ENCODE data around the gene PRSS1.
A peak's percentile ranks its signal among the peaks of the same experiment; 100 is the strongest.

Gene PRSS1

DNA sequence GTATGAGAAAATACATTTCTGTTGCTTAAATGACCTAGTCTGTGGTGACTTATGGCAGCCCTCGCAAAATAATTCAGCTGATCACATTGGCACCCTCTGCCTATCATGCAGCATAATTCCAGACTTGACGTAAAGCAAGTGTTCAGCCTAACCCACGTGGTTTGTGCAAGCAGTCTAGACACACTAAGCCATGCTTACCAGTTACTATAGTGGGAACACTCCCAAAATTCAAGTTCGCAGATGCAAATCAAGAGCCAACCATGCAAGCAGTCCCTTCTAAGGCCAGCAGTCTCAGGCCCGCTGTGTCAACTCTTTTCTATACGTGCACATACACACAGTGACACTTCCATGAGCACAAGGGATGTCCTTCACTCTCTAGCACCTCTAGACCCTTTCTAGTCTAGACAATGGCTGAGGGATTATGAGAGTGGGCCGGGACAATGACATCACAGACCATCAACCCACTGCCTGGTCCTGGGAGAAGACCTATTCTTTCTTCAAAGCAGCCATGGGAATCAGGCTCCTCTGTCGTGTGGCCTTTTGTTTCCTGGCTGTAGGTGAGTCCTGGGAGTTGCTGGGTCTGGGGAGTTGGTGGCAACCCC lies 29.0 kb upstream of the PRSS1 start:
- H3K9me3 ChIP-seq (ENCODE audit: control extremely low read depth in 1 of 5, control insufficient read depth in 4 of 5, insufficient read depth in 2 of 5, low read depth in 1 of 5, low read length in 4 of 5): no peaks in the 10 kb centered on the region
- H3K4me3 ChIP-seq (ENCODE audit: control insufficient read depth in 1 of 7, extremely low read depth in 1 of 7, insufficient read depth in 4 of 7, low read depth in 2 of 7, low read length in 6 of 7): peak overlapping the region in 3 of 7 experiments; percentile 17 to 55 (median 46)
- POLR2A ChIA-PET: no interaction called here
- 94% methylated on average over 6 of the region's 8 CpGs for WGBS (ENCODE audit: insufficient coverage)
- peaks cover 0 to 2% (median 0%) of the 10 kb centered on the region in 4 experiments for H3K36me3 ChIP-seq (ENCODE audit: control insufficient read depth in 4 of 4, insufficient read depth in 4 of 4, low read length in 3 of 4)
- CTCF ChIA-PET: interaction anchor here (0.6 to 1.7 kb wide), 6 partner anchors 11 to 91 kb away, joined by 3 to 4 read pairs (median 4); no protein-coding TSS in a partner anchor
- H3K4me1 ChIP-seq (ENCODE audit: control extremely low read depth in 1 of 4, control insufficient read depth in 4 of 4, insufficient read depth in 4 of 4, low read length in 3 of 4): peaks cover 51 to 84% (median 65%) of the 10 kb centered on the region in 4 experiments
- H3K27ac ChIP-seq (ENCODE audit: insufficient read depth in 1 of 2, low read depth in 1 of 2, low read length in 2 of 2, poor library complexity in 1 of 2, severe bottlenecking in 2 of 2): peak overlapping the region; percentile 59 to 75
- DNase-seq: peak in 1 of 3 donors; percentile 33
- H3K27me3 ChIP-seq (replicated peaks in 2 of 5; ENCODE audit: control insufficient read depth in 4 of 5, insufficient read depth in 5 of 5, low read length in 4 of 5): no peaks in the 10 kb centered on the region

DNA sequence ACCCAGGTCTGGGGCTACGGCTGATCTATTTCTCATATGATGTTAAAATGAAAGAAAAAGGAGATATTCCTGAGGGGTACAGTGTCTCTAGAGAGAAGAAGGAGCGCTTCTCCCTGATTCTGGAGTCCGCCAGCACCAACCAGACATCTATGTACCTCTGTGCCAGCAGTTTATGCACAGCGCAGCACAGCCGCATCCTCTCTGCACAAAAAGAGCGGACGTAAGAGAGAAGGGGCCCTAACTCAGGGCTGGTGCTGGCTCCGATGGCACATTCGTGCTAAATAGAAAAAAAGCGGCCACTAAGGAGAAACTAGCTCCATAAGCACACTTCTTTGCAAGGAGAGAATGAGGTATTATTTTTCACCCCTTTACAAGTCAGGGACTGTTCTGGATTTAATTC lies 28.3 kb upstream of the PRSS1 start:
- DNase-seq: peak in 1 of 3 donors; percentile 94
- H3K4me1 ChIP-seq (ENCODE audit: control extremely low read depth in 1 of 4, control insufficient read depth in 4 of 4, insufficient read depth in 4 of 4, low read length in 3 of 4): peaks cover 44 to 76% (median 58%) of the 10 kb centered on the region in 4 experiments
- H3K9me3 ChIP-seq (ENCODE audit: control extremely low read depth in 1 of 5, control insufficient read depth in 4 of 5, insufficient read depth in 2 of 5, low read depth in 1 of 5, low read length in 4 of 5): no peaks in the 10 kb centered on the region
- POLR2A ChIA-PET: no interaction called here
- CTCF ChIA-PET: interaction anchor here (1.2 to 1.7 kb wide), 5 partner anchors 10 to 90 kb away, joined by 3 to 4 read pairs (median 4); no protein-coding TSS in a partner anchor
- H3K36me3 ChIP-seq (ENCODE audit: control insufficient read depth in 4 of 4, insufficient read depth in 4 of 4, low read length in 3 of 4): peaks cover 0 to 2% (median 0%) of the 10 kb centered on the region in 4 experiments
- H3K27me3 ChIP-seq (replicated peaks in 2 of 5; ENCODE audit: control insufficient read depth in 4 of 5, insufficient read depth in 5 of 5, low read length in 4 of 5): no peaks in the 10 kb centered on the region
- 0% methylated on average over 5 of the region's 10 CpGs for WGBS (ENCODE audit: insufficient coverage)
- H3K27ac ChIP-seq (ENCODE audit: insufficient read depth in 1 of 2, low read depth in 1 of 2, low read length in 2 of 2, poor library complexity in 1 of 2, severe bottlenecking in 2 of 2): peak overlapping the region; percentile 59 to 75
- peak overlapping the region in 5 of 7 experiments; percentile 17 to 55 (median 39) for H3K4me3 ChIP-seq (ENCODE audit: control insufficient read depth in 1 of 7, extremely low read depth in 1 of 7, insufficient read depth in 4 of 7, low read depth in 2 of 7, low read length in 6 of 7)

DNA sequence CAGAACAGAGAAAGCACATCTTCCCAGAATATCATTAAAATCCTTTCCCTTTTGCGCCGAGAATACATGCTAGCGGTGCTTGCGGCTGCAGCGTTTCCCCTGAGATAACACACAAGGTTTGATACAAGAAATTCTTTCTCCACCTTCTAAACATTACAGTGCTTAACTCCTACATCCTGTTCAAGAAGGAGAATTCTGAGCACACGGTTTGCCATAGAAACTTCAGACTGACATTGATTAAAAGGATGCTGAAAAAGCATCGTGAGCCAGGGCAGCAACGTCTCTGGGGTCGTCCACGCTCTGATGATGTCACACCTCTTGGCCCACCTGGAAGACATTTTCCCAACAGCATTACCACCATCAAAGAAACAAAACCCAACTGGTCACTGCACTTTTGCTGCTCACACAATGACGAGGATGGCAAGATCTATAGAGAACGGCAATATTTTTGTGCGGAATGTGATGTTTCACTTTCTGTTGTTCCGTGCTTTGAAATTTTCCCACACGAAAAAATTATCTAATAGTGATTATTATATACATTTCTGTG lies 27.0 kb upstream of the PRSS1 start:
- no peaks in the 10 kb centered on the region for H3K27me3 ChIP-seq (replicated peaks in 2 of 5; ENCODE audit: control insufficient read depth in 4 of 5, insufficient read depth in 5 of 5, low read length in 4 of 5)
- no peaks in the 10 kb centered on the region for H3K9me3 ChIP-seq (ENCODE audit: control extremely low read depth in 1 of 5, control insufficient read depth in 4 of 5, insufficient read depth in 2 of 5, low read depth in 1 of 5, low read length in 4 of 5)
- ChIA-PET POLR2A (no interaction called here), CTCF (interaction anchor here (1.0 to 5.1 kb wide), 3 partner anchors 9 to 85 kb away, joined by 3 to 25 read pairs (median 4); no protein-coding TSS in a partner anchor)
- DNase-seq: peak in 1 of 3 donors; percentile 46
- WGBS (ENCODE audit: insufficient coverage): 42% methylated on average over 8 of the region's 15 CpGs
- H3K27ac ChIP-seq (ENCODE audit: insufficient read depth in 1 of 2, low read depth in 1 of 2, low read length in 2 of 2, poor library complexity in 1 of 2, severe bottlenecking in 2 of 2): peak overlapping the region; percentile 36 to 75
- H3K36me3 ChIP-seq (ENCODE audit: control insufficient read depth in 4 of 4, insufficient read depth in 4 of 4, low read length in 3 of 4): peaks cover 0 to 2% (median 0%) of the 10 kb centered on the region in 4 experiments
- peaks cover 31 to 67% (median 46%) of the 10 kb centered on the region in 4 experiments for H3K4me1 ChIP-seq (ENCODE audit: control extremely low read depth in 1 of 4, control insufficient read depth in 4 of 4, insufficient read depth in 4 of 4, low read length in 3 of 4)
- peak overlapping the region in 4 of 7 experiments; percentile 2 to 55 (median 52) for H3K4me3 ChIP-seq (ENCODE audit: control insufficient read depth in 1 of 7, extremely low read depth in 1 of 7, insufficient read depth in 4 of 7, low read depth in 2 of 7, low read length in 6 of 7)

DNA sequence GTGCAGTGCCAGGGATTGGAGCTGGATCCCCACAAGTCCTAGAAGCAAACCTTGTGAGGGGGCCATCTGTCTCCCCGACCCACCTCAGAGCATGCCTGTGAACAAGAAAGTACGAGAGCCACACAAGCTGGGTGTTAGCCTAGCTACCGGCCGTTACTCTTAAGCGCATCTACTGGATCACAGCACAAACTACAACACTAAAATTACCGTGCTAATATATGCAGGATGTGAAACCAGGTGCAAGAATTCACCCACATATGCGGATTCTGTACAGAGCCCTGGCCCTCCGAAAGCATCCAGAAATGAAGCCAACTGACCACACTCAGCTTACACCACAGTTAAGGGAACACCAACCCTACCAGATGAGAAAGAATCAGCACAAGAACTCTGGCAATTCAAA lies 16.0 kb upstream of the PRSS1 start:
- Histone ChIP-seq H3K36me3 (ENCODE audit: control insufficient read depth in 4 of 4, insufficient read depth in 4 of 4, low read length in 3 of 4) (no peaks in the 10 kb centered on the region), H3K4me3 (ENCODE audit: control insufficient read depth in 1 of 7, extremely low read depth in 1 of 7, insufficient read depth in 4 of 7, low read depth in 2 of 7, low read length in 6 of 7) (no peak overlapping the region), H3K4me1 (ENCODE audit: control extremely low read depth in 1 of 4, control insufficient read depth in 4 of 4, insufficient read depth in 4 of 4, low read length in 3 of 4) (no peaks in the 10 kb centered on the region), H3K9me3 (ENCODE audit: control extremely low read depth in 1 of 5, control insufficient read depth in 4 of 5, insufficient read depth in 2 of 5, low read depth in 1 of 5, low read length in 4 of 5) (peaks cover 3 to 8% (median 5%) of the 10 kb centered on the region in 5 experiments), H3K27me3 (replicated peaks in 2 of 5; ENCODE audit: control insufficient read depth in 4 of 5, insufficient read depth in 5 of 5, low read length in 4 of 5) (no peaks in the 10 kb centered on the region), H3K27ac (ENCODE audit: insufficient read depth in 1 of 2, low read depth in 1 of 2, low read length in 2 of 2, poor library complexity in 1 of 2, severe bottlenecking in 2 of 2) (no peak overlapping the region)
- CTCF ChIA-PET: interaction anchor here (1.0 to 1.3 kb wide), 2 partner anchors 49 to 79 kb away, joined by 3 to 5 read pairs; no protein-coding TSS in a partner anchor
- POLR2A ChIA-PET: interaction anchor here (1.0 kb wide), 1 partner anchor 12 kb away, joined by 3 read pairs; no protein-coding TSS in a partner anchor
- no peak for DNase-seq
- WGBS (ENCODE audit: insufficient coverage): 93% methylated on average over 3 of the region's 8 CpGs

DNA sequence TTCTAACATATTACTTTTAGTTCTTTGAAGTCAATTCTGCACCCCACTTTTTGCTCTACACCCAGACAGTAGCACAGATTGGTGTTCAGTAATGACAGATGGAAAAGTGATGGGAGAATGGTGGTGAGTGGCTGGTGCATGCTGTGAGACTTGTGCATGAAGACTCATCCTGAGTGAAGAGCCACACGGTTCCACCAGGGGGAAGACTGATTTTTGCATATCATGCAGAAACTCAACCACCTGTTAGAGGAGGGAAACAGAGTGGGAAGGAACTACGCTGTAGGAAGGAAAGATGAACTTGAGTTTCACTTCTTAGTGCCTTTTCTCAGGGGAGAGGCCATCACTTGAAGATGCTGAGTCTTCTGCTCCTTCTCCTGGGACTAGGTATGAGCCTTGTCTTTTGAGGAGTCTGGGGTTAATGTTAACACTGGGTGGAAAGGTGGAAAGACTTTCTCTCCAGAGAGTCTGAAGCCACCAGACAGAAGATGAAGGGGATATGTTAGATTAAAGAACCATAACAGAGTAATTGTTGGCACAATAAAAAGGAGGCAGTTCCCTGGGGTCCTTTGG lies 9.3 kb upstream of the PRSS1 start:
- Histone ChIP-seq H3K27ac (ENCODE audit: insufficient read depth in 1 of 2, low read depth in 1 of 2, low read length in 2 of 2, poor library complexity in 1 of 2, severe bottlenecking in 2 of 2) (no peak overlapping the region), H3K9me3 (ENCODE audit: control extremely low read depth in 1 of 5, control insufficient read depth in 4 of 5, insufficient read depth in 2 of 5, low read depth in 1 of 5, low read length in 4 of 5) (peaks cover 0 to under 1% (median 0%) of the 10 kb centered on the region in 5 experiments), H3K4me3 (ENCODE audit: control insufficient read depth in 1 of 7, extremely low read depth in 1 of 7, insufficient read depth in 4 of 7, low read depth in 2 of 7, low read length in 6 of 7) (no peak overlapping the region), H3K27me3 (replicated peaks in 2 of 5; ENCODE audit: control insufficient read depth in 4 of 5, insufficient read depth in 5 of 5, low read length in 4 of 5) (no peaks in the 10 kb centered on the region), H3K4me1 (ENCODE audit: control extremely low read depth in 1 of 4, control insufficient read depth in 4 of 4, insufficient read depth in 4 of 4, low read length in 3 of 4) (peaks cover 6 to 25% (median 14%) of the 10 kb centered on the region in 4 experiments), H3K36me3 (ENCODE audit: control insufficient read depth in 4 of 4, insufficient read depth in 4 of 4, low read length in 3 of 4) (no peaks in the 10 kb centered on the region)
- peak; percentile 42 to 70 (median 63) for DNase-seq
- CTCF ChIA-PET: interaction anchor here (0.7 to 2.6 kb wide), 8 partner anchors 10 to 78 kb away, joined by 3 to 13 read pairs (median 4); partner anchors contain the start of gene PRSS1
- 50% methylated on average over 2 of the region's 2 CpGs for WGBS (ENCODE audit: insufficient coverage)
- POLR2A ChIA-PET: interaction anchor here (1.0 kb wide), 1 partner anchor 25 kb away, joined by 4 read pairs; no protein-coding TSS in a partner anchor

DNA sequence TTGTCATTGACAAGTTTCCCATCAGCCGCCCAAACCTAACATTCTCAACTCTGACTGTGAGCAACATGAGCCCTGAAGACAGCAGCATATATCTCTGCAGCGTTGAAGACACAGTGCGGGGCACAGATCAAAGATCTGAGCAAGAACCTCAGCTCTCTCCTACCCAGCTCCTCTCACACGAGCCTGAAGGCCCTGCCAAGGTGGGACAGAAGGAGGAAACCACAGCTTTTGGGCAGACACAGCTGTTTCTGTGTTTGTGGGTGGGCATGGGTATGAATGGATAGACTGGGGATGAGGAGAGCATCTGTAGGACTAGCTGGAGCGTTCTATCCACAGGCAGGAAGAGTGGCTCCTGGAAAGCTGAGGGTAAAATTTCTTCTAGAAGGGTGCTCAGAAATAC lies 8.5 kb upstream of the PRSS1 start:
- CTCF ChIA-PET: interaction anchor here (0.7 to 2.6 kb wide), 6 partner anchors 9 to 128 kb away, joined by 3 to 13 read pairs (median 4); partner anchors contain the start of gene PRSS1

More for the DNA sequence above, 8.5 kb upstream of the PRSS1 start:
- POLR2A ChIA-PET: interaction anchor here (1.0 kb wide), 1 partner anchor 26 kb away, joined by 4 read pairs; no protein-coding TSS in a partner anchor
- WGBS (ENCODE audit: insufficient coverage): 83% methylated on average over 3 of the region's 5 CpGs
- Histone ChIP-seq H3K36me3 (ENCODE audit: control insufficient read depth in 4 of 4, insufficient read depth in 4 of 4, low read length in 3 of 4) (no peaks in the 10 kb centered on the region), H3K4me1 (ENCODE audit: control extremely low read depth in 1 of 4, control insufficient read depth in 4 of 4, insufficient read depth in 4 of 4, low read length in 3 of 4) (peaks cover 6 to 32% (median 18%) of the 10 kb centered on the region in 4 experiments), H3K27ac (ENCODE audit: insufficient read depth in 1 of 2, low read depth in 1 of 2, low read length in 2 of 2, poor library complexity in 1 of 2, severe bottlenecking in 2 of 2) (no peak overlapping the region), H3K9me3 (ENCODE audit: control extremely low read depth in 1 of 5, control insufficient read depth in 4 of 5, insufficient read depth in 2 of 5, low read depth in 1 of 5, low read length in 4 of 5) (no peaks in the 10 kb centered on the region), H3K27me3 (replicated peaks in 2 of 5; ENCODE audit: control insufficient read depth in 4 of 5, insufficient read depth in 5 of 5, low read length in 4 of 5) (no peaks in the 10 kb centered on the region), H3K4me3 (ENCODE audit: control insufficient read depth in 1 of 7, extremely low read depth in 1 of 7, insufficient read depth in 4 of 7, low read depth in 2 of 7, low read length in 6 of 7) (no peak overlapping the region)
- DNase-seq: peak in 2 of 3 donors; percentile 50 to 59
